Stimulated activated CD4-positive, alpha-beta T cell treated with anti-CD3 and anti-CD28 coated beads, Interleukin-1b, Interleukin-23, amount 100 ng/mL, for 4 hours (primary cell): ENCODE results near the gene FSTL4.

Source experiments
- DNase-seq, 2 donors: peaks; one replicate each; pipeline ENCODE4 v3.0.0-alpha.2; 2020; ENCODE audit warnings: low read depth in 2 of 2

The FSTL4 gene

GRCh38 chr5:133387091-133387490 lies 225.2 kb downstream of the FSTL4 start:
- DNase-seq: no peak

DNA sequence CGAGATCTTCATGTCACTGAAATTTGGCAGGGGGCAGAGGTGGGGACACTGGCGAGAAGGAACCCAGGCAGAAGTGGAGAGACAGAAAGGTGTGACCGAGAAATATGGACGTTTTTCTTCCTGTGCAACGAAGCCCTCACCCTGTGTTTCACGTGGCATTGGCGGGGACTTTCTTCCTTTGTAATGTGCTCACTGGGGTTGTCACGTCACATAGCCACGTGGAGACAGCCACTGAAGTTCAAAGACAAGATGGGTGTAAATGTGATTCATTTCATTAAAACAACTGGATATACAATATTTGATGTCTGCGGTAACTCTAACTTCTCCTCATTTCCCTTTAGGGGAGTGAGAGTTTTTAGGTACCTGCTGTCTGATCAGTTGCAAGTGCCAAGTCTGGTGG lies 225.7 kb downstream of the FSTL4 start:
- DNase-seq: no peak

GRCh38 chr5:133385346-133385745 lies 227.0 kb downstream of the FSTL4 start:
- no peak for DNase-seq

DNA sequence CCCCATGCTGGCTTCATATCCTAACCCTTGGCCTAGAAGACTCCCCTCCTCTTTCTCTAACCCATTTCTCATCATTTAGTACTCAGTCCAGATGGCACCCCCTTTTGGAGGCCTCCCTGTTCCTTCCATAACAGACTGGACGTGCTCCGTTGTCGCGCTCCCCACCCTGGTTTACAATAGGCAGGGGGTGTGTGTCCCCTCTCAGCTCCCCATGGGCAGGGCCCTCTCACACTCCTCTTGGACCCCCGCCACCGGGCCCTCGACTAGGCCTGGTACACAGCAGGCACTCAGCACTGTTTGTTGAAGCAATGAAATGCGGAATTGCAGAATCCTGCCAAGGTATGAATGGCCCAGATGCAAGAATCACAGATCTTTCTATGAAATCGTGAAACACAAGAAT lies 227.4 kb downstream of the FSTL4 start:
- DNase-seq: no peak

DNA sequence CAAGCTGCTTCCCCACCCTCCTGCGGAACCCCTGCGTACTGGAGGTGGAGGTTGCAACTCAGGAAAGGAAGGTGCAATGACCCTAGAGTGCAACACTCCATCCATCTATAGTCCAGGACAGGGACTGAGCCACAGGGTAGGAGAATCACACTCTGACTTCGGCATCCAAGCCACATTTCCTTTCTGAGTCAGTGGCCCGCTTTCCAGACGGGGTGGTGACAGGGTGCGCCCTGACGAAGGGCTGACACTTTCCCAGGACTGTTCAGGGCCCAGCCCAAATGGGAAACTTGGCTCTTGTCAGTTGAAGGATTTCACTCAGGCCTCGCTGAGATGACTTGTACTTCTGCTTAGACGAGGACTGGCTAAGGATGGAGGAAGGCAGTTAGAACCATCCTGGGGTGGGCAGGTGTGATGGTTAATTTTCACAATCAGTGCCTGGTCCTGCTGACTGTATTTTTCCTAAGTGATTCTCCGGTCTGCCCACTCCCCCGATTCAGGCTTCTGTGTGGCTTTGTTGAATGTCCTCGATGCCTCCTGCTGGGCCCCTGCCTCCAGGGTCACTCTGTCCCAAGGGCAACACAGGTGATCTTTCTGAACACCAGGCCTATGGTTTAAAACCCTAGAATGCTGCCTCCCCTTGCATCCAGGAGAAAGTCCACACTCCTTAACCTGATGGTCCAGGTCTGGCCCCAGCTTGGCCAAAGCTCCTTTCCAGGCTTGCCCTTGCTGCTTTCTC lies 228.1 kb downstream of the FSTL4 start:
- DNase-seq: no peak

DNA sequence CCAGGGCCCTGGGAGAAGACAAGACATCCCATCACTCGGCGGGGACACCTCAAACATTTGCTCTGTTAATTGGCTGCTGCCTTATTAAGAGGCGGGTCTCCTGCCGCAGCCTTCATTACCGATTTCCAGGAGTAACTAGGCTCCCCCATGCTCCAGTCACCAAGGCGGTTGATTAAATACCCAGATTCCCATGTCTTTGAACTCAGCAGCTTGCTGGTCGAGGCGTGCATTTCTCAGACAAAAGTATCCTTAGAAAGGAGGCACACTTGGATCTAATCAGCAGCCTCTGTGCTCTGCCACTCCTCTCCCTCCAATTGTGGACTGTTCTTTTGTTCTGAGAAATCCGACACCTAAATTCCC lies 228.8 kb downstream of the FSTL4 start:
- no peak for DNase-seq

DNA sequence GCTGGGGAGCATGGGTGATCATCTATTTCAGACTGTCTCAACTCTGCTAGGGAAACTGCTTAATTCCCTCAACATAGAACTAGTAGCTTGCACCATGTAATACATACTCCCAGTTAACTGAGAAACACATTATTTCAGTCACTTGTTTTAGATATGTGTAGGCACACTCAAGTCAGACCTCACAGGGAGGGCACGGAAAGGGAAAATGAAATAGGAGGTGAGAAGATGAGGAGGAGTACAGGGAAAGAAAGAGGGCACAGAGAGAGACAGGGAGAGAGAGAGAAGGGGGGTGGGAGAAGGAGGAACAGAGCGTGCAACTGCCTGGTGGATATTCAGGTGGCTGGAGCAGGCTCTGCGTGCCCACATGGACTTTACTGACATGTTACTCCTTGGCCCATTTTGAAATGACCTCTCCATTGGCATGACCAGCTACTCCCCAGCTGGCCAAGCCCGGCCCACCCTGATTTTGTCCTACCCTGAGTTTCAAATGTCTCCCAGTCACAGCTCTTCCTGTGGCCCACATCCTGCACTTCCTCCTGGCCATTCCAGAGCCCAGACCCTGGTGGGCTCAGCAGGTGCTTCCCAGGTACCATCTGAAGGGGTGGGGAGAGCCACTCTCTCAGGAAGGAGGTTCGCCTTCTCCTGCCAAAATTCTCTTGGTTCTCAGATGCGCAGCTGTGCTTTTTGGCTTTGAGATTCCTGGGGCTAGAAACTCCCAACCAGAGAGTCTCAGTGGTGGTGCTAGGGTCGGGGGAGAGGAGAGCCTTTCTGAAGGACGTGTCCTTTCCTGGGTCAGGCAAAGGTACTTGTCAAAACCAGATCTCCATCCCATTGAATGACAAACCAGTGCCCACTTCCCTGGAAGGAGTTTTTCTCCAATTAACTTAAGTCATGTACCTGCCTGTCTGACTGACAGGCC lies 229.4 kb downstream of the FSTL4 start:
- DNase-seq: no peak

GRCh38 chr5:133381571-133382365 lies 230.6 kb downstream of the FSTL4 start:
- DNase-seq: no peak

DNA sequence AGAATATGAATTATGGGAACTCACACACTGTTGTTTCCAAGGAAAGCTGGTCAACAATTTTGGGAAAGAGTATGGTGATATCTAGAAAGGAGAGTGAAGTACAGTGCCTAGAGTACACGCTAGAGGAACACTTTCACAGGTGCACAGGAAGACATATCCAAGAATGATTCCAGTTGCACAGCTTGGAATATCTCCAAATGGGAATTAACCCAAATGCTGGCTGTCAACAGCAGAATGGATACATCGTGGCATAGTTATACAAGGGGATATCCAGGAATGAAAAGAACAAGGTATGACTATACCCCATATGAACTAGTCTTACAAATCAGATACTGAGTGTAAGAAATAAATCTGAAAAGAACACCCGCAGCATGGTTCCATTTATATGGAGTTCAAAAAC lies 231.3 kb downstream of the FSTL4 start:
- no peak for DNase-seq

GRCh38 chr5:133377736-133378135 lies 234.6 kb downstream of the FSTL4 start:
- DNase-seq: no peak

DNA sequence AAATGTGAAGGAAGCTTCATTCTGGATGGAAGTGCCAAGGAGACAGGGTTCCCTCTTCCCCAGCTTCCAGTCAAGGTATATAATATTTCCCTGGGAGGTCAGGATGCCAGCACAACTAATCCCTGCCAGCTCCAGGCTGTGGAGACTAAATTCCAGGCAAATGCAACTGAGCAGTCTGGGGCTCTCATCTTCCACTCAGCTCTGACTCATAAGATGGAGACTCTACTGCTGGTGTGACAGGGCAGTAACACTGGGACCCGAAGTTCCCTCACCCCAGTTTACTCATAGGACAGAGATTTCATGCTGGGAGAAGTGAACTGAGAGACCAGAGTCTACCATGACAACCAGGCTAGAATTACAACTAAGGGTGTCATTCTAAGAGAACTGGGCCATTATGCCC lies 235.4 kb downstream of the FSTL4 start:
- DNase-seq: no peak

DNA sequence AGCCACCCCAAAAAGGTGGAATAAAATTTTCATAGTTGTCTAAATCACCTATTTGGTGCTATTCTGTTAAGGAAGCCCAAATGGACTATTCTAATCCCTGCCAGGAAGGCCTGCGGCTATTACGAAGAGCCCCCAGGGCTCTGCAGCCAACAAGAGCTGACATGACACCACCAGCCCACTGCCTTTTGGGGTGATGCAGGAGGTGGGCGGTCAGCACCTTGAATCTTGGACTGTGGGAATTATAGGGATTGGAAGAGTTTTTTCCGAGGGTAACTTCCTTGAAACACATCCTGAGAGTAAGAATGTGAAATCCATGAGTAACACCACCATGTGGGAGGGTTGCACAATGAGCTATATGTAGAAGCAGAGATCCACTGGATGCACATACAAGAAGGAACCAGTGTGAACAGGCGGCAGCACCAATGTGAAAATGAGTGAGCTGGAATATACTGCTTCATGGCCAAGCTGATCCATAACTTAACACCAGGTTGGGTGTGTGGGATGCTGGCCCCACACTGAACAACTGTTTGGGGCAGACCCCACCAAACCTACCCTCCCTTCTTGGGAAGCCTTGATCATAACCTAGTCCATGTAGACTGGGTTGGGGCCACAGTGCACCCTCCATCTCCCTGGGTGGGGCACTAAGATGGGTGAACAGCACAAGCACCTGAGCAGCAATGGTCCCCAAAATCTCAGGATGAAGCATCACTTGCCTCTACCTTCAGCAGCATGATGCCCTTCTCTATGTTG lies 239.0 kb downstream of the FSTL4 start:
- DNase-seq: no peak

- no peak for DNase-seq
Observed at GRCh38 chr5:133372293-133372937, 239.9 kb downstream of the FSTL4 start.

DNA sequence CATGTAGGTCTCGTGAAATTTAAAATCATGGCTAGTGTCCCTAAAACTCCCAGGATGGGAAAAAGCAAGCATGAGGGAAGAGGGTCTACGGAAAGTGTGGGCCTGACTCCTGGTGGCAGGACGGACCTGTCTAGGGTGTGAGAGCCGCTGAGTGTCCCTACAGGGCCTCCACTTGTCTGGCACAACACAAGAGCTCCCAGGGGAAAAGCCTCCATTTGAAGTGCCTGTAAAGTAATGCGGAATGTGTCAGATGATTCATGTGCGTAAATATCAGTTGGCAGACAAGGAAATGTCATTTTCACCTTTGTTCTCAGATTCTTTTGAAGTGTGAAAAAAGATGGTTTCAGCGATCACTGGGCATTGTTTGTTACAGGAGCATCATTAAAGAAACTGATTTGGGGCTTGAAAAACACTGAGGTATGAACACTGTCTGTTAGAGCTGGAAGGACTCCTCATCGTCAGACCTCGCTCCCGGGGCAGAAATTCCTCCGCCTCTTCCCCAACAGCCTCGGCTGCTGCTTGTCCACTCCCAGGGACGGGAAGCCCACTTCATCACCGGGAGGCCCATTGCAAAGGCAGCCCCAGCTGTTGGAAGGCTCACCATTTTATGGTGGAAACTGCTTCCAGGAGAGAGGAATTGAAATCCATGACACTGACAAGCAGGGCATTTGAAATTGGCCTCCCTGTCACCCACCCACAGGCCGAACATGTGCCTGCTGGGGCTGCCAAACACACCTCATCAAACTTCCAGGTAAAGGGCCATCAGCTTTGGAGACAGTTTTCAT lies 240.8 kb downstream of the FSTL4 start:
- DNase-seq: no peak

DNA sequence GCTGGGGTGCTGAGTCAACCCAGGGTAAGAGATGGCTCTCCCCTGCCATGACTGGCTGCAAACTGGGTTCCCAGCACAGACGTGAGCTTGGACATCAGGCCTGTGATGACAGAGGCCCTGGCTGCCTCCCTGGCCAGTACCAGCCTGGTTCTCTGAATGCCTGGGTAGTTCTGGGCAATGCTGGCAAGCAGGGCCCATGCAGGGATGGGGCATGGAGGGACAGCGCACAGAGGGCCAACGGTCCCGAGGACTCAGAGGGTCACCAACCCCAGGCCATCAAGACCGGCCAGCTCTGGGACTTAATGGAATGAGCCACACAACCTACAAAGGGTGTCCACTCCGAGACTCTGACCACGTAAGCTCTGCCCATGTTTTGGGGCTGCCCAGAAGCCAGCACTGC lies 241.4 kb downstream of the FSTL4 start:
- DNase-seq: no peak

DNA sequence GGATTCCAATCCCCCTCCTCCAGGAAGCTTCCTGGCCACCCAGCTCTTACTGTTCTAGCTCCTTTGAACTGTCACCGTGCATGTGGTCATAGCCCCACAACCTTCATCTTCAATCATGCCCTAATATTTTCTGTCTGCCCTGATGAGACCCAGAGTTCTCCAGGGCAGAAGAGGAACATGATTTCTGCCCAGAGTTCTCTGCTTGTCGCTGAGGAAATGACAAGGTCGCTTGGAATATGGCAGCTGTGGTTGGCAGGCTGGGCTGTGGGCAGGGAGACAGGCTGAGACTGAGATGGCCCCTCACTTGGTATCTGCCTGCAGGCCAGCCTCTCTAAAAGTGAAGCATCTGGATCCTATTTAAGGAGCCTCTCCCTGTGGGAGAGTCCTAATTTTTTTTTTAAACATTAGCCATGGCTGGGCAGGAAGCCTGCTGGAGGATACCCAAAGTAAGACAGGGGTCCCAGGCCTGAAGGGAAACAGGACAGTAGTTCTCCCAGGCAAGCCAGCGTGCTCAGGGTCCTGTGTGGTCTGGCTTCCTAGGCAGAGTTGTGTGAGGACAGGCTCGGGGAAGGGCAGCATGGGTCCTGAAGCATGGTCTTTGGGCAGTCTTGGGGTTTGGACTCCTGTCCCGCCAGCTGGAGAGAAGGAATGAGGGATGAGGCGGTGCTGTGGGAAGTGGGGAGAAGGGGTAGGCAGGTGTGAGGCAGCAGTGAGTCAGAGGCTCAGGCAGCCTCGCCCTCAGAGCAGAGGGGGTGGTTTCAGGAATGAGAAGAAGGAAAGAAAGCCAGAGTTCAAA lies 242.1 kb downstream of the FSTL4 start:
- no peak for DNase-seq

- no peak for DNase-seq
Observed at GRCh38 chr5:133368916-133369783, 243.2 kb downstream of the FSTL4 start.

- DNase-seq: no peak
Observed at GRCh38 chr5:133367984-133368383, 244.4 kb downstream of the FSTL4 start.
